Vein endothelial cell (primary cell): ENCODE measurements around the gene ZNF35. TPM values are rescaled to one million over a fixed set of nuclear protein-coding genes. Genes with fewer than 3 reads are reported as not detected.

Experiments
- total RNA-seq: library from RNA; depleted of rRNA; stranded (reverse); fragments of >200 nt; gene quantifications from 2 replicates; pipeline ENCODE4 v1.2.3, GENCODE V29; 2012

Gene ZNF35
- 22.9 and 27.0 TPM in 2 replicates for total RNA-seq

GRCh38 chr3:44648564-44649229, at the start of gene ZNF35:
ZNF35 (plus strand) TSS chr3:44648732; CDS start chr3:44651068, 2,336 bp downstream.

GRCh38 chr3:44624749-44625480, 23.6 kb upstream of the ZNF35 start, which contains the start of gene ZNF197:
ZNF197 (plus strand) TSS chr3:44625036; CDS start chr3:44629155, 4,119 bp downstream.

Other genes with a start within 250 kb of the ZNF35 start
- 8.6 and 9.8 TPM in 2 replicates for gene ZNF445, start 171.1 kb upstream of the ZNF35 start, total RNA-seq
- 1.4 and 1.6 TPM in 2 replicates for gene ZKSCAN7, start 93.5 kb upstream of the ZNF35 start, total RNA-seq
- gene ZNF660, start 63.8 kb upstream of the ZNF35 start, total RNA-seq = 0.65 and 1.4 TPM in 2 replicates
- 9.8 and 11.4 TPM in 2 replicates for gene ZNF197, start 23.7 kb upstream of the ZNF35 start, total RNA-seq
- gene ZNF502, start 63.9 kb downstream of the ZNF35 start, total RNA-seq = 4.9 and 5.9 TPM in 2 replicates
- gene ZNF501, start 80.9 kb downstream of the ZNF35 start, total RNA-seq = 4.6 and 6.5 TPM in 2 replicates
- 22.5 and 26.2 TPM in 2 replicates for gene KIAA1143, start 112.9 kb downstream of the ZNF35 start, total RNA-seq
- 6.2 and 8.8 TPM in 2 replicates for gene KIF15, start 113.1 kb downstream of the ZNF35 start, total RNA-seq
- 5.7 and 11.1 TPM in 2 replicates for gene TMEM42, start 213.2 kb downstream of the ZNF35 start, total RNA-seq
- 0.10 and 0.33 TPM in 2 replicates for gene TGM4, start 225.9 kb downstream of the ZNF35 start, total RNA-seq